ENCODE results near the gene FOXS1. TPM values are rescaled to one million over a fixed set of nuclear protein-coding genes. Genes with fewer than 3 reads are reported as not detected.

Gene FOXS1
- total RNA-seq, 5 donors from 2014 or later (not counting 1 experiment from before 2014, with no cell fraction given): not detected

GRCh38 chr20:31875671-31876070 lies 30.3 kb upstream of the FOXS1 start:
- H3K27me3 Mint-ChIP-seq: peaks cover 17 to 32% of the 10 kb centered on the region in 2 donors

GRCh38 chr20:31872406-31872805 lies 27.0 kb upstream of the FOXS1 start:
- peaks cover 0 to 44% of the 10 kb centered on the region in 2 experiments for H3K27me3 ChIP-seq (replicated peaks in 1 of 2; ENCODE audit: control insufficient read depth in 2 of 2, extremely low read depth in 1 of 2, insufficient read depth in 2 of 2, low read length in 1 of 2)
- no peaks in the 10 kb centered on the region for H3K36me3 ChIP-seq (ENCODE audit: control insufficient read depth in 2 of 2, extremely low read depth in 1 of 2, insufficient read depth in 1 of 2, low read length in 1 of 2)
- H3K36me3 Mint-ChIP-seq: no peaks in the 10 kb centered on the region
- H3K4me3 ChIP-seq (ENCODE audit: control insufficient read depth in 1 of 2, extremely low read depth in 1 of 2, low read length in 1 of 2): no peak overlapping the region
- peaks cover 31 to 43% of the 10 kb centered on the region in 2 donors for H3K27me3 Mint-ChIP-seq
- ChIA-PET POLR2A (interaction anchor here in 1 of 2 donors (0.7 kb wide), 1 partner anchor 42 kb away, joined by 3 read pairs; no protein-coding TSS in a partner anchor), CTCF (interaction anchor here in 1 of 2 donors (0.7 to 1.5 kb wide), 2 partner anchors 12 to 124 kb away, joined by 3 read pairs; no protein-coding TSS in a partner anchor)
- ATAC-seq (replicated peaks in 1 of 4) (no peak), DNase-seq (no peak)
- no CpG with 5 or more reads among the region's 6 CpGs for WGBS (ENCODE audit: insufficient coverage)
- H3K27ac ChIP-seq (ENCODE audit: low read length): no peak overlapping the region
- peak overlapping the region in 1 of 2 donors; percentile 49 for H3K27ac Mint-ChIP-seq
- no peaks in the 10 kb centered on the region for H3K9me3 Mint-ChIP-seq
- H3K4me1 Mint-ChIP-seq: peaks cover 8 to 19% (median 14%) of the 10 kb centered on the region in 3 donors
- no peak overlapping the region for H3K4me3 Mint-ChIP-seq
- peaks cover 0 to 15% of the 10 kb centered on the region in 2 experiments for H3K4me1 ChIP-seq (ENCODE audit: control insufficient read depth in 1 of 2, extremely low read depth in 1 of 2, insufficient read depth in 2 of 2, low read length in 2 of 2)
- H3K9me3 ChIP-seq: no peaks in the 10 kb centered on the region

More at GRCh38 chr20:31875671-31876070, 30.3 kb upstream of the FOXS1 start:
- DNase-seq (no peak), ATAC-seq (replicated peaks in 1 of 4) (no peak)
- WGBS (ENCODE audit: insufficient coverage): no CpG with 5 or more reads among the region's 2 CpGs
- ChIA-PET POLR2A (no interaction called here), CTCF (no interaction called here)
- H3K9me3 Mint-ChIP-seq: no peaks in the 10 kb centered on the region
- no peak overlapping the region for H3K4me3 Mint-ChIP-seq
- Histone ChIP-seq H3K4me3 (ENCODE audit: control insufficient read depth in 1 of 2, extremely low read depth in 1 of 2, low read length in 1 of 2) (no peak overlapping the region), H3K27ac (ENCODE audit: low read length) (no peak overlapping the region), H3K27me3 (replicated peaks in 1 of 2; ENCODE audit: control insufficient read depth in 2 of 2, extremely low read depth in 1 of 2, insufficient read depth in 2 of 2, low read length in 1 of 2) (peaks cover 3 to 31% of the 10 kb centered on the region in 2 experiments), H3K4me1 (ENCODE audit: control insufficient read depth in 1 of 2, extremely low read depth in 1 of 2, insufficient read depth in 2 of 2, low read length in 2 of 2) (peaks cover 4 to 18% of the 10 kb centered on the region in 2 experiments), H3K36me3 (ENCODE audit: control insufficient read depth in 2 of 2, extremely low read depth in 1 of 2, insufficient read depth in 1 of 2, low read length in 1 of 2) (no peaks in the 10 kb centered on the region), H3K9me3 (no peaks in the 10 kb centered on the region)
- H3K27ac Mint-ChIP-seq: no peak overlapping the region
- H3K36me3 Mint-ChIP-seq: no peaks in the 10 kb centered on the region
- H3K4me1 Mint-ChIP-seq: peaks cover 14 to 18% (median 17%) of the 10 kb centered on the region in 3 donors

GRCh38 chr20:31871618-31871954 lies 26.2 kb upstream of the FOXS1 start:
- Histone ChIP-seq H3K36me3 (ENCODE audit: control insufficient read depth in 2 of 2, extremely low read depth in 1 of 2, insufficient read depth in 1 of 2, low read length in 1 of 2) (no peaks in the 10 kb centered on the region), H3K27me3 (replicated peaks in 1 of 2; ENCODE audit: control insufficient read depth in 2 of 2, extremely low read depth in 1 of 2, insufficient read depth in 2 of 2, low read length in 1 of 2) (peaks cover 0 to 44% of the 10 kb centered on the region in 2 experiments), H3K9me3 (no peaks in the 10 kb centered on the region), H3K4me1 (ENCODE audit: control insufficient read depth in 1 of 2, extremely low read depth in 1 of 2, insufficient read depth in 2 of 2, low read length in 2 of 2) (peaks cover 0 to 15% of the 10 kb centered on the region in 2 experiments), H3K27ac (ENCODE audit: low read length) (no peak overlapping the region), H3K4me3 (ENCODE audit: control insufficient read depth in 1 of 2, extremely low read depth in 1 of 2, low read length in 1 of 2) (no peak overlapping the region)
- ATAC-seq (replicated peaks in 1 of 4) (no peak), DNase-seq (no peak)
- POLR2A ChIA-PET: no interaction called here
- Mint-ChIP-seq H3K36me3 (no peaks in the 10 kb centered on the region), H3K4me1 (peaks cover 8 to 19% (median 14%) of the 10 kb centered on the region in 3 donors), H3K27ac (no peak overlapping the region), H3K4me3 (peak overlapping the region in 2 of 3 donors; percentile 71 to 80), H3K27me3 (peaks cover 31 to 43% of the 10 kb centered on the region in 2 donors), H3K9me3 (no peaks in the 10 kb centered on the region)
- WGBS (ENCODE audit: insufficient coverage): no CpG with 5 or more reads among the region's 1 CpG
- CTCF ChIA-PET: interaction anchor here in 1 of 2 donors (0.7 to 1.5 kb wide), 4 partner anchors 8 to 124 kb away, joined by 3 read pairs; no protein-coding TSS in a partner anchor

- WGBS (ENCODE audit: insufficient coverage): 10% methylated on average over 8 of the region's 24 CpGs
- no peaks in the 10 kb centered on the region for H3K9me3 ChIP-seq
- no peaks in the 10 kb centered on the region for H3K9me3 Mint-ChIP-seq
- ChIA-PET CTCF (interaction anchor here in 1 of 2 donors (0.8 to 1.0 kb wide), 2 partner anchors 9 kb away, joined by 3 read pairs; no protein-coding TSS in a partner anchor), POLR2A (interaction anchor here in 1 of 2 donors (0.5 kb wide), 1 partner anchor 178 kb away, joined by 3 read pairs; no protein-coding TSS in a partner anchor)
- DNase-seq: no peak
- no peak overlapping the region for H3K27ac ChIP-seq (ENCODE audit: low read length)
- H3K36me3 ChIP-seq (ENCODE audit: control insufficient read depth in 2 of 2, extremely low read depth in 1 of 2, insufficient read depth in 1 of 2, low read length in 1 of 2): no peaks in the 10 kb centered on the region
- peaks cover 0 to 15% of the 10 kb centered on the region in 2 experiments for H3K4me1 ChIP-seq (ENCODE audit: control insufficient read depth in 1 of 2, extremely low read depth in 1 of 2, insufficient read depth in 2 of 2, low read length in 2 of 2)
- peak in 1 of 4 experiments; percentile 6 for ATAC-seq (replicated peaks in 1 of 4)
- no peaks in the 10 kb centered on the region for H3K36me3 Mint-ChIP-seq
- peaks cover 8 to 19% (median 14%) of the 10 kb centered on the region in 3 donors for H3K4me1 Mint-ChIP-seq
- peaks cover 0 to 44% of the 10 kb centered on the region in 2 experiments for H3K27me3 ChIP-seq (replicated peaks in 1 of 2; ENCODE audit: control insufficient read depth in 2 of 2, extremely low read depth in 1 of 2, insufficient read depth in 2 of 2, low read length in 1 of 2)
- H3K4me3 Mint-ChIP-seq: peak overlapping the region; percentile 71 to 80 (median 75)
- H3K27me3 Mint-ChIP-seq: peaks cover 31 to 43% of the 10 kb centered on the region in 2 donors
- no peak overlapping the region for H3K27ac Mint-ChIP-seq
- H3K4me3 ChIP-seq (ENCODE audit: control insufficient read depth in 1 of 2, extremely low read depth in 1 of 2, low read length in 1 of 2): peak overlapping the region; percentile 11 to 35
Measured at GRCh38 chr20:31870726-31871617, 25.6 kb upstream of the FOXS1 start.

- H3K27me3 Mint-ChIP-seq: peaks cover 31 to 43% of the 10 kb centered on the region in 2 donors
- POLR2A ChIA-PET: no interaction called here
- WGBS (ENCODE audit: insufficient coverage): 1% methylated on average over 80 of the region's 80 CpGs
- H3K4me3 Mint-ChIP-seq: peak within 1 kb of the TSS; percentile 81 to 92 (median 83)
- peak within 1 kb of the TSS in 1 of 2 donors; percentile 18 for H3K27ac Mint-ChIP-seq
- Histone ChIP-seq H3K27me3 (replicated peaks in 1 of 2; ENCODE audit: control insufficient read depth in 2 of 2, extremely low read depth in 1 of 2, insufficient read depth in 2 of 2, low read length in 1 of 2) (peaks cover 0 to 44% of the 10 kb centered on the region in 2 experiments), H3K27ac (ENCODE audit: low read length) (no peak within 1 kb of the TSS), H3K4me1 (ENCODE audit: control insufficient read depth in 1 of 2, extremely low read depth in 1 of 2, insufficient read depth in 2 of 2, low read length in 2 of 2) (peaks cover 0 to 15% of the 10 kb centered on the region in 2 experiments), H3K36me3 (ENCODE audit: control insufficient read depth in 2 of 2, extremely low read depth in 1 of 2, insufficient read depth in 1 of 2, low read length in 1 of 2) (no peaks in the 10 kb centered on the region), H3K4me3 (ENCODE audit: control insufficient read depth in 1 of 2, extremely low read depth in 1 of 2, low read length in 1 of 2) (peak within 1 kb of the TSS; percentile 30 to 58), H3K9me3 (no peaks in the 10 kb centered on the region)
- peak in 1 of 35 experiments; percentile 24 for DNase-seq
- no peaks in the 10 kb centered on the region for H3K9me3 Mint-ChIP-seq
- H3K4me1 Mint-ChIP-seq: peaks cover 8 to 19% (median 14%) of the 10 kb centered on the region in 3 donors
- no peaks in the 10 kb centered on the region for H3K36me3 Mint-ChIP-seq
- ATAC-seq (replicated peaks in 1 of 4): peak; percentile 39 to 56 (median 48)
- CTCF ChIA-PET: no interaction called here
Measured at GRCh38 chr20:31869942-31870725, 24.7 kb upstream of the FOXS1 start, which contains the start of the genes DUSP15 and TTLL9. Gene DUSP15 (minus strand): TSS chr20:31870527. CDS start chr20:31870337, 190 bp downstream. Gene TTLL9 (plus strand): TSS chr20:31870634. CDS start chr20:31871127, 493 bp downstream.

- CTCF ChIA-PET: no interaction called here
- ATAC-seq (replicated peaks in 1 of 4): no peak
- no peak for DNase-seq
- Mint-ChIP-seq H3K4me3 (peak overlapping the region; percentile 81 to 92 (median 83)), H3K4me1 (peaks cover 8 to 19% (median 14%) of the 10 kb centered on the region in 3 donors), H3K27me3 (peaks cover 31 to 43% of the 10 kb centered on the region in 2 donors), H3K27ac (no peak overlapping the region), H3K36me3 (no peaks in the 10 kb centered on the region), H3K9me3 (no peaks in the 10 kb centered on the region)
- no peak overlapping the region for H3K27ac ChIP-seq (ENCODE audit: low read length)
- H3K9me3 ChIP-seq: no peaks in the 10 kb centered on the region
- peak overlapping the region; percentile 30 to 58 for H3K4me3 ChIP-seq (ENCODE audit: control insufficient read depth in 1 of 2, extremely low read depth in 1 of 2, low read length in 1 of 2)
- H3K4me1 ChIP-seq (ENCODE audit: control insufficient read depth in 1 of 2, extremely low read depth in 1 of 2, insufficient read depth in 2 of 2, low read length in 2 of 2): peaks cover 0 to 15% of the 10 kb centered on the region in 2 experiments
- peaks cover 0 to 44% of the 10 kb centered on the region in 2 experiments for H3K27me3 ChIP-seq (replicated peaks in 1 of 2; ENCODE audit: control insufficient read depth in 2 of 2, extremely low read depth in 1 of 2, insufficient read depth in 2 of 2, low read length in 1 of 2)
- H3K36me3 ChIP-seq (ENCODE audit: control insufficient read depth in 2 of 2, extremely low read depth in 1 of 2, insufficient read depth in 1 of 2, low read length in 1 of 2): no peaks in the 10 kb centered on the region
- 13% methylated on average over 1 of the region's 1 CpG for WGBS (ENCODE audit: insufficient coverage)
- POLR2A ChIA-PET: no interaction called here
Measured at GRCh38 chr20:31869673-31869941, 24.2 kb upstream of the FOXS1 start.
